ENCODE results near the gene PTPRG.

GRCh38 chr3:62277986-62278385, 716.6 kb downstream of the PTPRG start:
- TF ChIP-seq EZH2 (IDR thresholded peaks at IDR 0.05; ENCODE audit: low read length, missing control alignments) (no peak), CTCF (conservative IDR thresholded peaks at IDR 0.05 in 1 of 2, IDR thresholded peaks at IDR 0.05 in 1 of 2; ENCODE audit: low read depth in 1 of 2, low read length in 2 of 2) (no peak)
